ENCODE measurements around the gene KLF3.
"Not testable (repeated sequence)": the region's sequence is repeated elsewhere in the genome, so short reads cannot be mapped to it uniquely, and the experiment has no call there.

GRCh38 chr4:38622340-38622739 is 41.7 kb upstream of the KLF3 start:
- TF ChIP-seq KDM1A (IDR thresholded peaks at IDR 0.05; ENCODE audit: borderline replicate concordance, low read length); EP300 (IDR thresholded peaks at IDR 0.05; ENCODE audit: borderline replicate concordance in 1 of 2, low read depth in 2 of 2, low read length in 2 of 2); MAX (IDR thresholded peaks at IDR 0.05); CTCF (IDR thresholded peaks at IDR 0.05; ENCODE audit: control extremely low read depth in 1 of 3, insufficient read depth in 1 of 3, low read depth in 1 of 3, low read length in 3 of 3); JUND (IDR thresholded peaks at IDR 0.05; ENCODE audit: low read length); POLR2A (IDR thresholded peaks at IDR 0.05; ENCODE audit: control extremely low read depth in 1 of 2, low read depth in 2 of 2, low read length in 2 of 2); ATF2 (IDR thresholded peaks at IDR 0.05; ENCODE audit: low read length); RXRA (IDR thresholded peaks at IDR 0.05; ENCODE audit: insufficient read depth, low read depth, low read length); SP2 (IDR thresholded peaks at IDR 0.05; ENCODE audit: low read length); GABPA (IDR thresholded peaks at IDR 0.05; ENCODE audit: borderline replicate concordance, insufficient read depth, low read length); RAD21 (IDR thresholded peaks at IDR 0.05 in 1 of 2, conservative IDR thresholded peaks at IDR 0.05 in 1 of 2; ENCODE audit: low read depth in 2 of 2, low read length in 2 of 2): not testable (repeated sequence)
